Amniotic epithelial cell (primary cell): Measurements from ENCODE around the gene CASKIN2.

Experiments used
- DNase-seq: peaks from one replicate; pipeline ENCODE4 v3.0.0-alpha.2; 2010; ENCODE audit warnings: low read depth

The CASKIN2 gene

GRCh38 chr17:75504347-75505151, 10.8 kb downstream of the CASKIN2 start:
- DNase-seq: no peak

- no peak for DNase-seq
Measured at GRCh38 chr17:75503976-75504346, 11.4 kb downstream of the CASKIN2 start.

GRCh38 chr17:75503337-75503950, 11.9 kb downstream of the CASKIN2 start:
- DNase-seq: no peak

GRCh38 chr17:75502721-75503329, 12.5 kb downstream of the CASKIN2 start:
- DNase-seq: no peak

GRCh38 chr17:75502072-75502720, 13.1 kb downstream of the CASKIN2 start:
- DNase-seq: no peak

- DNase-seq: no peak
Measured at GRCh38 chr17:75501378-75502071, 13.8 kb downstream of the CASKIN2 start.

- DNase-seq: no peak
Measured at GRCh38 chr17:75500419-75501216, 14.7 kb downstream of the CASKIN2 start.

GRCh38 chr17:75499313-75500022, 15.9 kb downstream of the CASKIN2 start:
- DNase-seq: peak; percentile 62

- peak; percentile 20 for DNase-seq
Measured at GRCh38 chr17:75498726-75499213, 16.6 kb downstream of the CASKIN2 start.

GRCh38 chr17:75498039-75498725, 17.2 kb downstream of the CASKIN2 start:
- no peak for DNase-seq

- no peak for DNase-seq
Measured at GRCh38 chr17:75496005-75496404, 19.3 kb downstream of the CASKIN2 start.

GRCh38 chr17:75494326-75494877, 20.9 kb downstream of the CASKIN2 start:
- no peak for DNase-seq

GRCh38 chr17:75493476-75494129, 21.7 kb downstream of the CASKIN2 start:
- DNase-seq: no peak

- DNase-seq: no peak
Measured at GRCh38 chr17:75492555-75493168, 22.7 kb downstream of the CASKIN2 start.

- DNase-seq: no peak
Measured at GRCh38 chr17:75491680-75492079, 23.7 kb downstream of the CASKIN2 start.

GRCh38 chr17:75490953-75491649, 24.2 kb downstream of the CASKIN2 start:
- no peak for DNase-seq

- DNase-seq: no peak
Measured at GRCh38 chr17:75490173-75490743, 25.1 kb downstream of the CASKIN2 start.
